ENCODE measurements around the gene MPEG1. TPM values are rescaled to one million over a fixed set of nuclear protein-coding genes. Genes with fewer than 3 reads are reported as not detected.

Gene MPEG1
- total RNA-seq, 8 experiments from 2014 or later: 0.15 to 1.4 (median 0.90) TPM; not detected in 1

DNA sequence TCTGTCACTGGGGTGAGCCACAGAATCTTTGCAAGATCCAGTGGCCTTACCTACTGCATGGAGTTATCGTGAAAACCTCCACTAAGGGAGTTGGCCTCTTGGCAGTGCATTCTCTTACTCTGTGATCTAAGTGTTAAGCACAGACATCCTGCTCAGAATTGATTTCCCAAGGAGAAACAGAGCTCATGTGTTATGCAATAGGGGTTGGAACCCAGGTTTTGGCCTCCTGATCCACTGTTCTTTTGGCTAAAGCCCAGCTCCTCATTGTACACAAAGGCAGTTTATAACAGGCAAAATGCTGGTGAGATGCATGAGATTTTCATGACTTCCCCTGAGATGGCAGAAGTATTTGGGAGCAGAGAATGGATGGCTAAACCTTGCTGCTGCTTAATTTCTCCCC, 29.0 kb downstream of the MPEG1 start:
- ATAC-seq (replicated peaks in 6 of 8): no peak
- peaks cover 62 to 72% of the 10 kb centered on the region in 2 donors for H3K4me1 ChIP-seq (replicated peaks in 1 of 2)
- 75 to 100% (median 79%) methylated on average over 1 of the region's 1 CpG; no CpG with 5 or more reads in 6 of the 10 experiments for WGBS, 10 experiments
- in situ Hi-C loops (cut with MboI; ENCODE audit: low pct_unique_long_range_greater_than_20kb in 2 of 9, low sequenced_read_pairs in 9 of 9, unreplicated experiment in 9 of 9): loop anchor here in 3 of 9 experiments (25.0 kb wide), 2 partner anchors 104 to 254 kb away; partner anchors contain the start of genes OR5A1 (in 2 of the 3) and OR5A2 (in 2 of the 3)
- no peak overlapping the region for H3K4me3 ChIP-seq
- H3K27ac ChIP-seq: peak overlapping the region; percentile 34 to 87

DNA sequence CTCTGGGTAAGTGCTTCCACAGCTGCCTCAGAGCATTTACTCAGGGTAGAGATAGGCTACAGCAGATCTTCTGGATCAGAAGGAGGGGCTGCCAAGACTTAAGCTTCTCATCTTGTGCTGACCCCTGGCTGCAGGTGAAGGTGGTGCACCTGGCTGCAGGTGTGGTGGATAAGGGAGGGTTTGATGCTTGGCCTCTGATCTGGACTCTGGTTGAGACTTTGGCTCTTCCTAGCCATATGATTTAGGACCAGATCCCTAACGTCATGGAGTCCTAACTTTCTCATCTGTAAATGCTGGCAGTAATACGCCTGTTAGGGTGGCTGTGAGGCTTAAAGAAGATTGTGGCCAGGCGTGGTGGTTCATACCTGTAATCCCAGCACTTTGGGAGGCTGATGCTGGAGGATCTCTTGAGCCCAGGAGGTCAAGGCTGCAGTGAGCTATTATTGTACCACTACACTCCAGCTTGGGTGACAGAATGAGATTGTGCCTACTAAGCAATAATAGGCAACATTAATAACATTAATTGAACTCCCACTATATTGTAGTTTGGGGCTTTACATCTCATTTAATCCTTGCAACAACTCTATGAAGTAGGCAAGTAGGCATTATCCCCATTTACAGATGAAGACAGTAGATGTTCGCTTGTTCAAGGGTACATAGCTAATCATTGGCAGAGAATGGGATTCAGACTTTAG, 30.1 kb downstream of the MPEG1 start:
- Histone ChIP-seq H3K27ac (no peak overlapping the region), H3K4me3 (no peak overlapping the region), H3K4me1 (replicated peaks in 1 of 2) (peaks cover 62 to 81% of the 10 kb centered on the region in 2 donors)
- ATAC-seq (replicated peaks in 6 of 8): no peak
- WGBS, 10 experiments: 20 to 100% (median 90%) methylated on average over 1 to 3 of the region's 4 CpGs; no CpG with 5 or more reads in 3 of the 10 experiments
- in situ Hi-C loops (cut with MboI; ENCODE audit: low pct_unique_long_range_greater_than_20kb in 2 of 9, low sequenced_read_pairs in 9 of 9, unreplicated experiment in 9 of 9): loop anchor here in 3 of 9 experiments (25.0 kb wide), 2 partner anchors 105 to 255 kb away; partner anchors contain the start of genes OR5A1 (in 2 of the 3) and OR5A2 (in 2 of the 3)

DNA sequence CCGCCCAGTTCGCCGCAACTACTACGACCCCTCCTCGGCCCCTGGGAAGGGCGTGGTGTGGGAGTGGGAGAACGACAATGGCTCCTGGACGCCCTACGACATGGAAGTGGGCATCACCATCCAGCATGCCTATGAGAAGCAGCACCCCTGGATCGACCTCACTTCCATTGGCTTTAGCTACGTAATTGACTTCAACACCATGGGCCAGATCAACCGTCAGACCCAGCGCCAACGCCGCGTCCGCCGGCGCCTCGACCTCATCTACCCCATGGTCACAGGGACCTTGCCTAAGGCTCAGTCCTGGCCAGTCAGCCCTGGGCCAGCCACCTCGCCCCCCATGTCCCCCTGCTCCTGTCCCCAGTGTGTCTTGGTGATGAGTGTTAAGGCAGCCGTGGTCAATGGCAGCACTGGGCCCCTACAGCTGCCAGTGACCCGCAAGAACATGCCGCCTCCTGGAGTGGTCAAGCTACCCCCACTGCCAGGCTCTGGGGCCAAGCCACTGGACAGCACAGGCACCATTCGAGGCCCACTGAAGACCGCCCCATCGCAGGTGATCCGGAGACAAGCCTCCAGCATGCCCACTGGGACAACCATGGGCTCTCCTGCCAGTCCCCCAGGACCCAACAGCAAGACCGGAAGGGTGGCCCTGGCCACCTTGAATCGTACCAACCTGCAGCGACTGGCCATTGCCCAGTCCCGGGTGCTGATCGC, 30.8 kb downstream of the MPEG1 start:
- no peak overlapping the region for H3K4me3 ChIP-seq
- H3K4me1 ChIP-seq (replicated peaks in 1 of 2): peaks cover 63 to 81% of the 10 kb centered on the region in 2 donors
- H3K27ac ChIP-seq: no peak overlapping the region
- WGBS, 10 experiments: 58 to 100% (median 98%) methylated on average over 2 to 21 of the region's 33 CpGs; no CpG with 5 or more reads in 2 of the 10 experiments
- no peak for ATAC-seq (replicated peaks in 6 of 8)
- in situ Hi-C loops (cut with MboI; ENCODE audit: low pct_unique_long_range_greater_than_20kb in 2 of 9, low sequenced_read_pairs in 9 of 9, unreplicated experiment in 9 of 9): loop anchor here in 3 of 9 experiments (25.0 kb wide), 2 partner anchors 105 to 255 kb away; partner anchors contain the start of genes OR5A1 (in 2 of the 3) and OR5A2 (in 2 of the 3)

DNA sequence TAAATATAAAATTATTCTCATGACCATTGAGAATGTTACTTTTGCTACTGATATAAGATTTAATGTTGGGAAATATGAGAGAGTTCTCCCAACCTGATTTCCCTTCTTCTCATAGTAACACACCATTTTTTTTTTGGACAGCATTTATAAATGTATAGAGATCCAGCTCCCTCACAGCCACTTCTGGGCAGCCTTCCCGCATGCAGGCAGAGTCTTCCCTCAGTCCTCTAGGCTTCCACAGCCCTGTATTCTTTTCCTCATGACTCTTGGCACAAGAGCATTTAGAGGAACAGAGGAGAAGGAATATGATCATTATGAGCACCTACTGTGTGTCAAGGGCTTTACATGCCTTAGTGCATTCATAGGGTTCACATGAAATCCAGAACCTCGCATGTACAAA, 31.8 kb downstream of the MPEG1 start:
- H3K4me1 ChIP-seq (replicated peaks in 1 of 2): peaks cover 64 to 79% of the 10 kb centered on the region in 2 donors
- peak overlapping the region; percentile 48 to 76 for H3K27ac ChIP-seq
- WGBS, 10 experiments: 38 to 100% (median 80%) methylated on average over 1 to 2 of the region's 2 CpGs; no CpG with 5 or more reads in 4 of the 10 experiments
- H3K4me3 ChIP-seq: no peak overlapping the region
- no peak for ATAC-seq (replicated peaks in 6 of 8)
- in situ Hi-C loops (cut with MboI; ENCODE audit: low pct_unique_long_range_greater_than_20kb in 2 of 9, low sequenced_read_pairs in 9 of 9, unreplicated experiment in 9 of 9): loop anchor here in 3 of 9 experiments (25.0 kb wide), 2 partner anchors 106 to 256 kb away; partner anchors contain the start of genes OR5A1 (in 2 of the 3) and OR5A2 (in 2 of the 3)

DNA sequence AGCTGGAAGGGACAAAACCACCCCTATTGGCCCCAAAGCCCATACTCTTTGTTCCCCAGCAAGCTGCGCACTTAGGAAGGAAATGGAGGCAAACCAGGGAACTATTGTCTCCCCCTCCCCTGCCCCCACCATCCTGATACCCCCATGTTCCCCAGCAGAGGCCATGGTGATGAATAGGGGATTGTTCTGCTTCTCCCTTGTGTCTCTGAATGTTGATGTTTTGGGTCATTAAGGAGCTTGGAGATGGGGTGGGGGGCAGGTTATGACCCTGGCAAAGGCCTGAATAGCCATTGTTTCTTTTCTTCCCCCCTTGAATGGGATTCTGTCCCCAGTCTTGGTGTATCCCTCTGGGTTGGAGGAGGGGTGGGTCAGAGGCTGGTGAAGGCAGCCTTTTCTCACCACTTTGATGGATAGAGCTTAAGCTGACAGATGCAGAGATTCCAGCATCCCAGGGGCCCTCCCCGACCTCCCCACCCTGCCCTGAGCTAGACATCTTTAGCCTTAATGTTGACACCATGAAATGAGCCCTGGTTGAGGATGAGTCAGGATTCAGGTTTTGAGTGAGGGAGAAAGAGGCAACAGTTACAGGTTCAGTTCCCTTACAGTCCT, 32.5 kb downstream of the MPEG1 start:
- peaks cover 64 to 79% of the 10 kb centered on the region in 2 donors for H3K4me1 ChIP-seq (replicated peaks in 1 of 2)
- peak in 5 of 8 experiments; percentile 45 to 75 (median 67) for ATAC-seq (replicated peaks in 6 of 8)
- WGBS, 10 experiments: 0% methylated on average over 1 to 2 of the region's 2 CpGs; no CpG with 5 or more reads in 8 of the 10 experiments
- H3K4me3 ChIP-seq: no peak overlapping the region
- peak overlapping the region; percentile 48 to 76 for H3K27ac ChIP-seq
- in situ Hi-C loops (cut with MboI; ENCODE audit: low pct_unique_long_range_greater_than_20kb in 2 of 9, low sequenced_read_pairs in 9 of 9, unreplicated experiment in 9 of 9): loop anchor here in 3 of 9 experiments (25.0 kb wide), 2 partner anchors 107 to 257 kb away; partner anchors contain the start of genes OR5A1 (in 2 of the 3) and OR5A2 (in 2 of the 3)

DNA sequence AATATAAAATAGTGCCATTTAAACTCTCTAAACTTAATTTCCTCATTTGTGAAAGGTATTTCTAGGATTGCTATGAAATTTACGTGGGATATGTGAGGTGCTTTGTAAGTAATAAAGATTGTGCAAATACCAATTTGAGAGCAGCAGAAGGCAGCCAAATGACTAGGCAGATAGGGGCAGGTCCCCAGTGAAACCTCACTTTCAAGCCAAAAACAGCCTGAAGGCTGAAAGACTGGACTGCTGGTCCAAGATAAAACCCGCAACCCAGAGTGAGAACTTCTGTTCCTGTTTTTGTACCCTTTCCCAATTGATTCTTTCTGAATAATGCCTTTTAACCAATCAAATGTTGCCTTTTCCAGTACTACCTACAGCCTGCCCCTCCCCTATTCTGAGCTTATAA, 33.6 kb downstream of the MPEG1 start:
- WGBS, 10 experiments: 17 to 100% (median 62%) methylated on average over 1 to 2 of the region's 2 CpGs
- ATAC-seq (replicated peaks in 6 of 8): no peak
- Histone ChIP-seq H3K27ac (peak overlapping the region in 1 of 2 donors; percentile 64), H3K4me3 (no peak overlapping the region), H3K4me1 (replicated peaks in 1 of 2) (peaks cover 62 to 78% of the 10 kb centered on the region in 2 donors)
- in situ Hi-C loops (cut with MboI; ENCODE audit: low pct_unique_long_range_greater_than_20kb in 2 of 9, low sequenced_read_pairs in 9 of 9, unreplicated experiment in 9 of 9): loop anchor here in 3 of 9 experiments (25.0 kb wide), 2 partner anchors 108 to 258 kb away; partner anchors contain the start of genes OR5A1 (in 2 of the 3) and OR5A2 (in 2 of the 3)

DNA sequence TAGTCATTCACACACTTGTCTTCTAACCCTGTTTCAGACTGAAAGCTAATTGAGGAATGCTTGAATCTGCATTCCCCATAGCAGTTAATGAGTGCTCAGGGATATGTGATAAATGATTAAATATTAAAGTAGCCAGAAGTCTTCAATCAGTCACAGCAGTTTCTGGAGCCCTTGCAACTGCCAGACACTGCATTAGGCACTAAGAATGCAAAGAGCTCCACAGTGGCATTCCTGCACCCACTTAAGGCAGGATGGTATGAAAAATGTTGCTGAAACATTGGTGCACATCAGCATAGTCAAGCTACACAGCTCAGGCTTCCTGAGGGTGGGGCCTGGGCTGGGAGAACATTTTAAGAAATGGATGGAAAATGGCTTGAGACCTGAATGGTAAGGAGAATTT, 34.3 kb downstream of the MPEG1 start:
- peak in 3 of 8 experiments; percentile 39 to 62 (median 41) for ATAC-seq (replicated peaks in 6 of 8)
- Histone ChIP-seq H3K4me3 (no peak overlapping the region), H3K4me1 (replicated peaks in 1 of 2) (peaks cover 55 to 71% of the 10 kb centered on the region in 2 donors), H3K27ac (no peak overlapping the region)
- in situ Hi-C loops (cut with MboI; ENCODE audit: low pct_unique_long_range_greater_than_20kb in 2 of 9, low sequenced_read_pairs in 9 of 9, unreplicated experiment in 9 of 9): loop anchor here in 3 of 9 experiments (25.0 kb wide), 2 partner anchors 109 to 259 kb away; partner anchors contain the start of genes OR5A1 (in 2 of the 3) and OR5A2 (in 2 of the 3)

DNA sequence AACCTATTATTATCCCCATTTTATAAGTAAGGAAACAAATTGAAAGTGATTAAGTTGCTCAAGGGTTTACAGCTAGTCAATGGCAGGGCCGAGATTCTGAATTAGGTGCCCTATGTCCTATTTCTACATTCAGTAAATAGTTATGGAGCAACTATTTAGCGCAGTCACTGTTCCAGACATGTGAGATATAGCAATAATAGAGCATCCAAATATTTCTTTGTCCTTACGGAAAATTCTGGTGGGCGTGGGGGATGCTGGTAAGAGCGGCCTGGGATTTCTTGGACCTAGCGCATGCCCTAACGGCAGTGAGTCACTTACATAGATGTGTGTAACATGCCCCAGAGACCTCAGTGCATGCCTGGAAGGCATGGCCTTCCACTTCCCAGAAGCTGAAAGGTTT, 36.4 kb downstream of the MPEG1 start:
- 66 to 100% (median 100%) methylated on average over 1 to 7 of the region's 7 CpGs; no CpG with 5 or more reads in 4 of the 10 experiments for WGBS, 10 experiments
- in situ Hi-C loops (cut with MboI; ENCODE audit: low pct_unique_long_range_greater_than_20kb in 2 of 9, low sequenced_read_pairs in 9 of 9, unreplicated experiment in 9 of 9): loop anchor here in 3 of 9 experiments (25.0 kb wide), 2 partner anchors 111 to 261 kb away; partner anchors contain the start of genes OR5A1 (in 2 of the 3) and OR5A2 (in 2 of the 3)
- Histone ChIP-seq H3K4me1 (replicated peaks in 1 of 2) (peaks cover 50 to 57% of the 10 kb centered on the region in 2 donors), H3K27ac (no peak overlapping the region), H3K4me3 (no peak overlapping the region)
- ATAC-seq (replicated peaks in 6 of 8): no peak

DNA sequence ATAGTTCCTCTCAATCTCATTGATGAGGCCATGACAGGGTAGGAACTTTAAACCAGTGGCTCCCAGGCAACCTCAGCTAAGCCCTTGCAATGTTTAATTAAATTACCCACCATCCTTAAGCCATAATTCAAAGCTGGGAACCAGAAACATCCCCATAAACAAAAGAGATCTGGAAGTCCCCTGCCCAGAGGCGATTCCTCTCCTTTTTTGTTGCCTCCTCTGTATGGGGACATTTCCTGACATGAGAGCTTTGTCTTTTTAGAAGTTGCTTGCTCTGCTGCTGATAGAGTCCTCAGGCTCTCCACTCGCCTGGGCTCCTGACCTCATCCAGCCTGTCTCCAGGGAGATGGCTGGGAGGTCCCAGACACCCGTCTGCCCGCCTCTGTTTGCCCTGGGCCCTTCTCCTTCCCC, 37.6 kb downstream of the MPEG1 start:
- in situ Hi-C loops (cut with MboI; ENCODE audit: low pct_unique_long_range_greater_than_20kb in 2 of 9, low sequenced_read_pairs in 9 of 9, unreplicated experiment in 9 of 9): loop anchor here in 3 of 9 experiments (25.0 kb wide), 2 partner anchors 112 to 262 kb away; partner anchors contain the start of genes OR5A1 (in 2 of the 3) and OR5A2 (in 2 of the 3)
- 14 to 78% (median 38%) methylated on average over 1 to 3 of the region's 4 CpGs; no CpG with 5 or more reads in 6 of the 10 experiments for WGBS, 10 experiments

DNA sequence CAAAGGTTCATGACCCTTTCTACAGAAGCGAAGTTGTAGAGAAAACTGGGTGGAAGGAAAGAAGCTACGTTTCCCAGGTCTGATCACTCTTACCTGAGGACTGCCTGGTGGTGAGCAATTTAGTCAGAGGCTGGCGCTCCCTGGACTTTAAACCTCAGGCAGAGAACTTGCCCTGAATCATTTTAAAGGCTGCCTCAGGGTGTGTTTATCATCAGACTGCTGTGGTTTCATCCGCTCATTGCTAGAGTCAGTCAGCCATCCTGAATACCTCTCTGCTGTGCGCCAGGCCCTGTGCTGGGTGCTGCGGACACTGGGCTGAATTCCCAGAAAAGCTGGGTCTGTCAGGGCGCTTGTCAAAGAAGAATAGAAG, 38.1 kb downstream of the MPEG1 start:
- WGBS, 10 experiments: 5 to 80% (median 27%) methylated on average over 2 to 6 of the region's 7 CpGs; no CpG with 5 or more reads in 6 of the 10 experiments
- peak overlapping the region; percentile 70 to 99 (median 82) for H3K4me3 ChIP-seq
- no peak for ATAC-seq (replicated peaks in 6 of 8)
- in situ Hi-C loops (cut with MboI; ENCODE audit: low pct_unique_long_range_greater_than_20kb in 2 of 9, low sequenced_read_pairs in 9 of 9, unreplicated experiment in 9 of 9): loop anchor here in 3 of 9 experiments (25.0 kb wide), 2 partner anchors 113 to 263 kb away; partner anchors contain the start of genes OR5A1 (in 2 of the 3) and OR5A2 (in 2 of the 3)
- peaks cover 34 to 42% of the 10 kb centered on the region in 2 donors for H3K4me1 ChIP-seq (replicated peaks in 1 of 2)
- peak overlapping the region; percentile 90 to 99 for H3K27ac ChIP-seq

More for the DNA sequence above, 37.6 kb downstream of the MPEG1 start:
- H3K4me3 ChIP-seq: peak overlapping the region; percentile 70 to 99 (median 82)
- H3K27ac ChIP-seq: peak overlapping the region; percentile 90 to 99
- peaks cover 38 to 47% of the 10 kb centered on the region in 2 donors for H3K4me1 ChIP-seq (replicated peaks in 1 of 2)
- ATAC-seq (replicated peaks in 6 of 8): peak in 5 of 8 experiments; percentile 4 to 43 (median 20)

DNA sequence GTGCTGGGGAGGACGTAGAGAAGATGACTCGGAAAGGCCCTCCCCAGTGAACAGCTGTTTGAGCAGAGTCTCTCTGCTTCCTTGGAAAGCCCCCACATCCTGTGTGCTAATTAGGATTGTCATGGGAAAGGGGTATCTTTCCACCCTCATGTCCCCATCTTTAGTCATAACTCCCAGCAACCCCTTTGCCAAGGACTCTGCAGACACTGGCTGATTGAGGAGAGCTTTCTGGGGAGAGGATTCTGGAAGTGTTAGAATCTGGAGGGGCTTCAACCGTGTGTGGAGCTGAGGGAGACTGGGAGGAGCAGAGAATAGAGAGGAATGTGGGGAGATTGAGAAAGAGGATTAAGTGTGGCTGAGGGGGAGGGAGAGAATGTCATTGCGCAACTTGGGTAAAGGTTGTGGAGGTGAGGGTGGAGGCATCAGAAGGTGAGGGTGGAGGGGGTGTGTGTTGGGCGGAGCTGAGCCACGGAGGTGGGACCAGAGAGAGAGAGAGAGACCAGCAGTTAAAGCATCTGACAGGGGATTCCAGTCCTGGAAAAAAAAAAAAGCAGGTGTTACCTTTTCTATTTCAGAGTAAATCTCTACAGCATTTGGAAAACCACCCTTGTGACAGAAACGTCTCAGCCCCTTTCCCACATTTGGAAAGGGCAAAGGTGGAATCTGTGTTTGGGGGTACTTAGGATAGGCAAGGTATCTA, 38.6 kb downstream of the MPEG1 start:
- ATAC-seq (replicated peaks in 6 of 8): no peak
- H3K27ac ChIP-seq: peak overlapping the region; percentile 90 to 99
- in situ Hi-C loops (cut with MboI; ENCODE audit: low pct_unique_long_range_greater_than_20kb in 2 of 9, low sequenced_read_pairs in 9 of 9, unreplicated experiment in 9 of 9): no loop called here
- peak overlapping the region; percentile 70 to 99 (median 82) for H3K4me3 ChIP-seq
- 0 to 3% (median 0%) methylated on average over 1 to 6 of the region's 7 CpGs; no CpG with 5 or more reads in 7 of the 10 experiments for WGBS, 10 experiments
- H3K4me1 ChIP-seq (replicated peaks in 1 of 2): peaks cover 31 to 40% of the 10 kb centered on the region in 2 donors

Data from motor neuron (in vitro differentiated cells).